H9 (cell line): ENCODE data around the gene SMARCE1. TPM values are rescaled to one million over a fixed set of nuclear protein-coding genes. Genes with fewer than 3 reads are reported as not detected.

Experiments
- DNase-seq: peaks from one replicate; pipeline ENCODE4 v3.0.0-alpha.2; 2017
- H2AFZ ChIP-seq: one replicate; pipeline ENCODE4 v1.6.1; 2013; ENCODE audit warnings: mild to moderate bottlenecking, low read length, control low read depth, moderate library complexity
- H2AK5ac ChIP-seq: 2 replicates; pipeline ENCODE4 v1.6.1; 2013; ENCODE audit warnings: low read length, control low read depth, mixed read lengths; ENCODE audit not compliant: insufficient read length
- H2BK120ac ChIP-seq: one replicate; pipeline ENCODE4 v1.6.1; 2013; ENCODE audit warnings: low read depth, mild to moderate bottlenecking, low read length, control low read depth, inconsistent platforms; ENCODE audit not compliant: poor library complexity, severe bottlenecking
- H2BK12ac ChIP-seq: 2 replicates; pipeline ENCODE4 v1.6.1; 2013; ENCODE audit warnings: low read length, control low read depth, mixed read lengths, low read depth; ENCODE audit not compliant: insufficient read length
- H2BK15ac ChIP-seq: 2 replicates; pipeline ENCODE4 v1.6.1; 2013; ENCODE audit warnings: low read depth, low read length, control low read depth
- H2BK20ac ChIP-seq: one replicate; pipeline ENCODE4 v1.6.1; 2013; ENCODE audit warnings: low read depth, mild to moderate bottlenecking, low read length, control low read depth, inconsistent platforms; ENCODE audit not compliant: poor library complexity, severe bottlenecking
- H2BK5ac ChIP-seq: 2 replicates; pipeline ENCODE4 v1.6.1; 2013; ENCODE audit warnings: low read length, control low read depth, mixed read lengths; ENCODE audit not compliant: insufficient read length
- H3K14ac ChIP-seq: 2 replicates; pipeline ENCODE4 v1.6.1; 2013; ENCODE audit warnings: low read length, control low read depth; ENCODE audit not compliant: insufficient read depth
- H3K18ac ChIP-seq: 2 replicates; pipeline ENCODE4 v1.6.1; 2013; ENCODE audit warnings: low read depth, mild to moderate bottlenecking, mixed read lengths, low read length, control low read depth; ENCODE audit not compliant: insufficient read length
- H3K23ac ChIP-seq: 2 replicates; pipeline ENCODE4 v1.6.1; 2013; ENCODE audit warnings: low read length, control low read depth, mixed read lengths, low read depth; ENCODE audit not compliant: insufficient read length
- H3K23me2 ChIP-seq: 2 replicates; pipeline ENCODE4 v1.6.1; 2013; ENCODE audit warnings: low read depth, mild to moderate bottlenecking, mixed read lengths, low read length, control low read depth; ENCODE audit not compliant: insufficient read length, poor library complexity, severe bottlenecking
- H3K27ac ChIP-seq: 2 replicates; pipeline ENCODE4 v1.5.1; 2013; ENCODE audit warnings: low read length, control low read depth, mixed read lengths, low read depth; ENCODE audit not compliant: insufficient read length
- H3K27me3 ChIP-seq: 2 replicates; pipeline ENCODE4 v1.6.1; 2013; ENCODE audit warnings: low read length, control low read depth, inconsistent platforms; ENCODE audit not compliant: insufficient read depth
- H3K4ac ChIP-seq: 2 replicates; pipeline ENCODE4 v1.6.1; 2013; ENCODE audit warnings: low read depth, mild to moderate bottlenecking, control low read depth, inconsistent platforms, low read length, moderate library complexity
- H3K4me1 ChIP-seq: 2 replicates; pipeline ENCODE4 v1.6.1; 2013; ENCODE audit warnings: low read length, control low read depth, inconsistent platforms; ENCODE audit not compliant: insufficient read depth
- H3K4me2 ChIP-seq: 2 replicates; pipeline ENCODE4 v1.6.1; 2013; ENCODE audit warnings: low read length, control low read depth, mixed read lengths; ENCODE audit not compliant: insufficient read length, insufficient read depth
- H3K56ac ChIP-seq: 2 replicates; pipeline ENCODE4 v1.6.1; 2013; ENCODE audit warnings: low read depth, mild to moderate bottlenecking, mixed read lengths, low read length, control low read depth; ENCODE audit not compliant: insufficient read length
- H3K79me1 ChIP-seq: 2 replicates; pipeline ENCODE4 v1.6.1; 2013; ENCODE audit warnings: low read depth, mild to moderate bottlenecking, moderate library complexity, low read length, control low read depth, inconsistent platforms; ENCODE audit not compliant: insufficient read depth, poor library complexity, severe bottlenecking
- H3K79me2 ChIP-seq: 2 replicates; pipeline ENCODE4 v1.6.1; 2013; ENCODE audit warnings: low read length, control low read depth, inconsistent platforms; ENCODE audit not compliant: insufficient read depth
- H3K9ac ChIP-seq: 2 replicates; pipeline ENCODE4 v1.6.1; 2013; ENCODE audit warnings: low read length, control low read depth, mixed read lengths; ENCODE audit not compliant: insufficient read length; ENCODE audit errors: extremely low read depth
- H3K9me3 ChIP-seq: one replicate; pipeline ENCODE4 v1.6.1; 2013; ENCODE audit warnings: low read depth, low read length, inconsistent platforms; ENCODE audit not compliant: control insufficient read depth
- H3T11ph ChIP-seq: one replicate; pipeline ENCODE4 v1.6.1; 2013; ENCODE audit warnings: mild to moderate bottlenecking, low read length, control low read depth, inconsistent platforms
- H4K20me1 ChIP-seq: one replicate; pipeline ENCODE4 v1.6.1; 2013; ENCODE audit not compliant: control insufficient read depth, insufficient read length, insufficient read depth
- H4K5ac ChIP-seq: 2 replicates; pipeline ENCODE4 v1.6.1; 2013; ENCODE audit warnings: low read depth, mild to moderate bottlenecking, mixed read lengths, low read length, control low read depth; ENCODE audit not compliant: insufficient read length
- H4K8ac ChIP-seq: replicated peaks from 2 replicates; pipeline ENCODE4 v1.6.1; 2013; ENCODE audit warnings: low read length, control low read depth, mixed read lengths, low read depth; ENCODE audit not compliant: insufficient read length
- H4K91ac ChIP-seq: 2 replicates; pipeline ENCODE4 v1.6.1; 2013; ENCODE audit warnings: low read depth, mild to moderate bottlenecking, moderate library complexity, mixed read lengths, low read length, control low read depth; ENCODE audit not compliant: insufficient read length
- H3K27ac Mint-ChIP-seq, 3 experiments: 2 replicates in 2 of 3; 3 replicates in 1 of 3; pipeline ENCODE4 v1.8.0; 2020 to 2021; ENCODE audit warnings: mixed read lengths in 3 of 3, mild to moderate bottlenecking in 1 of 3, moderate library complexity in 1 of 3
- H3K27me3 Mint-ChIP-seq: 2 replicates; pipeline ENCODE4 v1.8.0; 2021; ENCODE audit warnings: low read depth, mild to moderate bottlenecking, moderate library complexity, mixed read lengths
- H3K36me3 Mint-ChIP-seq, 3 experiments: 2 replicates in 2 of 3; 3 replicates in 1 of 3; pipeline ENCODE4 v1.8.0; 2020 to 2021; ENCODE audit warnings: low read depth in 3 of 3, mixed read lengths in 3 of 3; ENCODE audit not compliant: insufficient read depth in 1 of 3
- H3K4me1 Mint-ChIP-seq, 2 experiments: 2 replicates each; pipeline ENCODE4 v1.8.0; 2020; ENCODE audit warnings: mixed read lengths in 2 of 2
- H3K4me3 Mint-ChIP-seq, 2 experiments: 2 replicates in 1 of 2; 3 replicates in 1 of 2; pipeline ENCODE4 v1.8.0; 2020 to 2021; ENCODE audit warnings: mild to moderate bottlenecking in 2 of 2, mixed read lengths in 2 of 2, moderate library complexity in 1 of 2
- H3K9me3 Mint-ChIP-seq, 2 experiments: 2 replicates in 1 of 2; 3 replicates in 1 of 2; pipeline ENCODE4 v1.8.0; 2020; ENCODE audit warnings: mild to moderate bottlenecking in 2 of 2, mixed read lengths in 2 of 2, moderate library complexity in 1 of 2
- WGBS: extraction: QIAGEN DNeasy Blood & Tissue Kit; methylation state at CpG from one replicate; pipeline ENCODE4 v1.1.7; 2013; ENCODE audit warnings: missing lambda C conversion rate, low lambda C conversion rate, mixed read lengths; ENCODE audit not compliant: insufficient read length; ENCODE audit errors: extremely low coverage; 5-methylcytosine and 5-hydroxymethylcytosine counted together
- total RNA-seq: library from RNA; stranded (reverse); gene quantifications from 2 replicates; pipeline ENCODE4 v1.2.1, GENCODE V29; 2021
- TF ChIP-seq, protein P1 (sequence below): fragments of 200-600 bp; sonication (generic); conservative IDR thresholded peaks from 3 replicates; pipeline ENCODE4 v1.8.0; 2021; ENCODE audit warnings: antibody characterized with exemption, mild to moderate bottlenecking

SMARCE1 gene
- total RNA-seq, 1 experiment from 2014 or later, result 122 TPM

DNA sequence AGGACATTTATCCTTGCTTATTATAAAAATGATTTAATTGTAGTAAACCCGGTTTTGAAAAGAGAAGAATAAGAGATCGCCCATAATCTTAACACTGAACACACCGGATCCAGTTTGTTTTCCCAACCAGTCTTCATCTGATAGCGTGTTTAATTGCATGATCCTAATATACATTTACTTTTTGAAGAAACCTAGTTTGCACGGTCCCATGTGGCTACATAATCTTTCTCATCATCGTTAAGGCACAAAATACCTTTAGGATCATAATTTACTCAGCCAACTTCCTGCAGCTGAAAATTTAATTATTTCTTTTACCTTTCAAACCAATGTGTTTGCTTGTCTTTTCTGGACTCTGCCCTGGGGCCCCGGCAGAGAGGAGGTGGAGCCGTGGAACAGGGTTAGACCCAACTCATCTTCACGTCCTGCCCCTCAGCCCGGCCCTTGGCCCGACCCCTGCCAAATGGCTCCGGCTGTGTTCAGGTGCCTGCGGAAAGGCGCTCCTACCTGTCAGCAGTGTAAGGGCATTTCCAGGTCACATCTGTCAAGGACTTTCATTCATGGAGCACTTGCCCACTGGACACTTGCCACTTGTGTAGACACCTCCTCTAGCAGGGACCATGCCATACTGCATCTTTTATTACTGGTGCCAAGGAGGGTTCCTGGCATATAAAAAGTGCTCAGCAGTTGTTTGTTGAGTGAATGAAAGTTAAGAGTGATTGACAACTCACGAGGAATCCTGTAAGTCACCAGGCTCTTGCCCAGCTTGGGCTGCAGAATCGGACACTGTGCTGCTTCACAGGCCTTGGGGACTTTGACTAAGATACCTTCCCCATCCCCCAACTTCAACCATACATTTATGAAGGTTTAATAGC lies 28.6 kb downstream of the SMARCE1 start:
- TF ChIP-seq, protein P1, sequence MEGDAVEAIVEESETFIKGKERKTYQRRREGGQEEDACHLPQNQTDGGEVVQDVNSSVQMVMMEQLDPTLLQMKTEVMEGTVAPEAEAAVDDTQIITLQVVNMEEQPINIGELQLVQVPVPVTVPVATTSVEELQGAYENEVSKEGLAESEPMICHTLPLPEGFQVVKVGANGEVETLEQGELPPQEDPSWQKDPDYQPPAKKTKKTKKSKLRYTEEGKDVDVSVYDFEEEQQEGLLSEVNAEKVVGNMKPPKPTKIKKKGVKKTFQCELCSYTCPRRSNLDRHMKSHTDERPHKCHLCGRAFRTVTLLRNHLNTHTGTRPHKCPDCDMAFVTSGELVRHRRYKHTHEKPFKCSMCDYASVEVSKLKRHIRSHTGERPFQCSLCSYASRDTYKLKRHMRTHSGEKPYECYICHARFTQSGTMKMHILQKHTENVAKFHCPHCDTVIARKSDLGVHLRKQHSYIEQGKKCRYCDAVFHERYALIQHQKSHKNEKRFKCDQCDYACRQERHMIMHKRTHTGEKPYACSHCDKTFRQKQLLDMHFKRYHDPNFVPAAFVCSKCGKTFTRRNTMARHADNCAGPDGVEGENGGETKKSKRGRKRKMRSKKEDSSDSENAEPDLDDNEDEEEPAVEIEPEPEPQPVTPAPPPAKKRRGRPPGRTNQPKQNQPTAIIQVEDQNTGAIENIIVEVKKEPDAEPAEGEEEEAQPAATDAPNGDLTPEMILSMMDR, result no peak
- Histone ChIP-seq H3K56ac (no peak overlapping the region), H3K4me2 (no peak overlapping the region), H4K8ac (no peak overlapping the region), H3K9me3 (no peaks in the 10 kb centered on the region), H4K91ac (no peak overlapping the region), H3K27ac (no peak overlapping the region), H2BK15ac (no peak overlapping the region), H3K9ac (no peak overlapping the region), H3K4ac (no peak overlapping the region), H2BK5ac (no peak overlapping the region), H2AFZ (no peak overlapping the region), H3K27me3 (no peaks in the 10 kb centered on the region), H4K20me1 (no peaks in the 10 kb centered on the region), H3K79me2 (no peaks in the 10 kb centered on the region), H3K14ac (no peak overlapping the region), H2AK5ac (no peak overlapping the region), H2BK120ac (no peak overlapping the region), H4K5ac (no peak overlapping the region), H2BK12ac (no peak overlapping the region), H3K23ac (no peak overlapping the region), H3K4me1 (no peaks in the 10 kb centered on the region), H3K79me1 (no peaks in the 10 kb centered on the region), H3K18ac (no peak overlapping the region), H3K23me2 (no peaks in the 10 kb centered on the region), H2BK20ac (no peak overlapping the region), H3T11ph (no peak overlapping the region)
- Mint-ChIP-seq H3K4me1 (peaks cover 8 to 14% of the 10 kb centered on the region in 2 experiments), H3K9me3 (no peaks in the 10 kb centered on the region), H3K4me3 (no peak overlapping the region), H3K27me3 (peaks cover 10% of the 10 kb centered on the region), H3K27ac (no peak overlapping the region), H3K36me3 (no peaks in the 10 kb centered on the region; a peak in 1 of 7 replicates)
- no CpG with 5 or more reads among the region's 16 CpGs for WGBS
- no peak for DNase-seq
